T-helper 2 cell treated with Interferon-gamma antibody and Interleukin-4, amounts not matched to agents 5 μg/mL and 100 μg/mL, for 36 hours (primary cell): Measurements from ENCODE around the gene PLOD1.
"Not testable (repeated sequence)": the region's sequence is repeated elsewhere in the genome, so short reads cannot be mapped to it uniquely, and the experiment has no call there.

Experiments used
- DNase-seq: peaks from one replicate; pipeline ENCODE4 v3.0.0; 2021; ENCODE audit warnings: low spot score
- H3K27ac Mint-ChIP-seq: one replicate; pipeline ENCODE4 v1.8.0; 2021; ENCODE audit warnings: mild to moderate bottlenecking, mixed read lengths
- H3K27me3 Mint-ChIP-seq: one replicate; pipeline ENCODE4 v1.8.0; 2021; ENCODE audit warnings: low read depth, mixed read lengths
- H3K36me3 Mint-ChIP-seq: one replicate; pipeline ENCODE4 v1.8.0; 2021; ENCODE audit warnings: low read depth, mixed read lengths
- H3K4me1 Mint-ChIP-seq: one replicate; pipeline ENCODE4 v1.8.0; 2021; ENCODE audit warnings: low read depth, mixed read lengths
- H3K4me3 Mint-ChIP-seq: one replicate; pipeline ENCODE4 v1.8.0; 2022; ENCODE audit warnings: mild to moderate bottlenecking, moderate library complexity, mixed read lengths
- H3K9me3 Mint-ChIP-seq: one replicate; pipeline ENCODE4 v1.8.0; 2021; ENCODE audit warnings: mixed read lengths

PLOD1 gene

GRCh38 chr1:11904156-11904555 lies 30.4 kb upstream of the PLOD1 start:
- not testable (repeated sequence) for H3K36me3 Mint-ChIP-seq, H3K27ac Mint-ChIP-seq, H3K9me3 Mint-ChIP-seq, H3K4me3 Mint-ChIP-seq, DNase-seq
- Mint-ChIP-seq H3K4me1 (peaks cover 27% of the 10 kb centered on the region), H3K27me3 (peaks cover 39% of the 10 kb centered on the region)

GRCh38 chr1:11904978-11905377 lies 29.5 kb upstream of the PLOD1 start:
- no peak for DNase-seq
- H3K27me3 Mint-ChIP-seq, result peaks cover 31% of the 10 kb centered on the region
- no peaks in the 10 kb centered on the region for H3K36me3 Mint-ChIP-seq
- H3K27ac Mint-ChIP-seq, result no peak overlapping the region
- H3K9me3 Mint-ChIP-seq, result no peaks in the 10 kb centered on the region
- no peak overlapping the region for H3K4me3 Mint-ChIP-seq
- H3K4me1 Mint-ChIP-seq, result peaks cover 33% of the 10 kb centered on the region

- Mint-ChIP-seq H3K9me3 (no peaks in the 10 kb centered on the region), H3K27ac (no peak overlapping the region), H3K36me3 (no peaks in the 10 kb centered on the region), H3K4me1 (peaks cover 34% of the 10 kb centered on the region), H3K27me3 (peaks cover 24% of the 10 kb centered on the region), H3K4me3 (no peak overlapping the region)
- no peak for DNase-seq
Measured at GRCh38 chr1:11906870-11907269, 27.6 kb upstream of the PLOD1 start.

GRCh38 chr1:11907275-11908094 lies 27.0 kb upstream of the PLOD1 start:
- Mint-ChIP-seq H3K36me3 (no peaks in the 10 kb centered on the region), H3K27ac (peak overlapping the region; percentile 100), H3K4me1 (peaks cover 34% of the 10 kb centered on the region), H3K9me3 (no peaks in the 10 kb centered on the region), H3K27me3 (peaks cover 19% of the 10 kb centered on the region), H3K4me3 (peak overlapping the region; percentile 86)
- DNase-seq, result peak; percentile 90

- peak overlapping the region; percentile 86 for H3K4me3 Mint-ChIP-seq
- peak; percentile 87 for DNase-seq
- H3K9me3 Mint-ChIP-seq, result no peaks in the 10 kb centered on the region
- no peaks in the 10 kb centered on the region for H3K36me3 Mint-ChIP-seq
- H3K27me3 Mint-ChIP-seq, result peaks cover 18% of the 10 kb centered on the region
- peak overlapping the region; percentile 100 for H3K27ac Mint-ChIP-seq
- H3K4me1 Mint-ChIP-seq, result peaks cover 34% of the 10 kb centered on the region
Measured at GRCh38 chr1:11908095-11908675, 26.3 kb upstream of the PLOD1 start.

GRCh38 chr1:11910914-11911228 lies 23.6 kb upstream of the PLOD1 start:
- H3K36me3 Mint-ChIP-seq, DNase-seq, H3K4me3 Mint-ChIP-seq, H3K9me3 Mint-ChIP-seq: not testable (repeated sequence)
- Mint-ChIP-seq H3K4me1 (peaks cover 25% of the 10 kb centered on the region), H3K27ac (peak overlapping the region; percentile 41), H3K27me3 (peaks cover 15% of the 10 kb centered on the region)

- H3K4me3 Mint-ChIP-seq, result no peak overlapping the region
- H3K9me3 Mint-ChIP-seq, result no peaks in the 10 kb centered on the region
- H3K36me3 Mint-ChIP-seq, result no peaks in the 10 kb centered on the region
- H3K4me1 Mint-ChIP-seq, result peaks cover 21% of the 10 kb centered on the region
- peaks cover 10% of the 10 kb centered on the region for H3K27me3 Mint-ChIP-seq
- no peak for DNase-seq
- H3K27ac Mint-ChIP-seq, result no peak overlapping the region
Measured at GRCh38 chr1:11912000-11912399, 22.5 kb upstream of the PLOD1 start.

GRCh38 chr1:11912482-11913216 lies 21.9 kb upstream of the PLOD1 start:
- H3K4me3 Mint-ChIP-seq, H3K27ac Mint-ChIP-seq, DNase-seq, H3K9me3 Mint-ChIP-seq, H3K36me3 Mint-ChIP-seq, H3K27me3 Mint-ChIP-seq: not testable (repeated sequence)
- peaks cover 19% of the 10 kb centered on the region for H3K4me1 Mint-ChIP-seq

GRCh38 chr1:11913291-11913690 lies 21.2 kb upstream of the PLOD1 start:
- Mint-ChIP-seq H3K27ac (no peak overlapping the region), H3K4me1 (peaks cover 12% of the 10 kb centered on the region), H3K36me3 (no peaks in the 10 kb centered on the region), H3K9me3 (no peaks in the 10 kb centered on the region), H3K27me3 (no peaks in the 10 kb centered on the region), H3K4me3 (no peak overlapping the region)
- no peak for DNase-seq

- Mint-ChIP-seq H3K9me3 (no peaks in the 10 kb centered on the region), H3K36me3 (no peaks in the 10 kb centered on the region), H3K27me3 (no peaks in the 10 kb centered on the region), H3K4me1 (peaks cover 7% of the 10 kb centered on the region), H3K4me3 (no peak overlapping the region), H3K27ac (no peak overlapping the region)
- DNase-seq, result no peak
Measured at GRCh38 chr1:11914024-11914423, 20.5 kb upstream of the PLOD1 start.

GRCh38 chr1:11918799-11919519 lies 15.6 kb upstream of the PLOD1 start:
- H3K4me1 Mint-ChIP-seq, result peaks cover 13% of the 10 kb centered on the region
- H3K27me3 Mint-ChIP-seq, result no peaks in the 10 kb centered on the region
- H3K4me3 Mint-ChIP-seq, result no peak overlapping the region
- peaks cover 27% of the 10 kb centered on the region for H3K36me3 Mint-ChIP-seq
- DNase-seq, result no peak
- H3K27ac Mint-ChIP-seq, result no peak overlapping the region
- no peaks in the 10 kb centered on the region for H3K9me3 Mint-ChIP-seq

- H3K9me3 Mint-ChIP-seq, result no peaks in the 10 kb centered on the region
- no peaks in the 10 kb centered on the region for H3K27me3 Mint-ChIP-seq
- peaks cover 19% of the 10 kb centered on the region for H3K4me1 Mint-ChIP-seq
- no peak overlapping the region for H3K4me3 Mint-ChIP-seq
- DNase-seq, result no peak
- no peak overlapping the region for H3K27ac Mint-ChIP-seq
- peaks cover 30% of the 10 kb centered on the region for H3K36me3 Mint-ChIP-seq
Measured at GRCh38 chr1:11919621-11920020, 14.9 kb upstream of the PLOD1 start.

GRCh38 chr1:11920239-11920903 lies 14.1 kb upstream of the PLOD1 start:
- H3K27ac Mint-ChIP-seq, result no peak overlapping the region
- DNase-seq, result no peak
- H3K27me3 Mint-ChIP-seq, result no peaks in the 10 kb centered on the region
- no peak overlapping the region for H3K4me3 Mint-ChIP-seq
- H3K36me3 Mint-ChIP-seq, result peaks cover 36% of the 10 kb centered on the region
- H3K4me1 Mint-ChIP-seq, result peaks cover 25% of the 10 kb centered on the region
- H3K9me3 Mint-ChIP-seq, result no peaks in the 10 kb centered on the region
